HG03469 (cell line): ENCODE data around the gene HYLS1.

Experiments used
- ATAC-seq: cut with Tn5 transposase; IDR thresholded peaks from one replicate; pipeline ENCODE4 v1.9.1; 2021; ENCODE audit warnings: mild to moderate bottlenecking, moderate library complexity, moderate number of reproducible peaks; ENCODE audit not compliant: unreplicated experiment

The HYLS1 gene

GRCh38 chr11:125932301-125932700 lies 44.8 kb downstream of the HYLS1 start:
- no peak for ATAC-seq

GRCh38 chr11:125933030-125933813 lies 45.8 kb downstream of the HYLS1 start:
- ATAC-seq = no peak

GRCh38 chr11:125934473-125934872 lies 47.0 kb downstream of the HYLS1 start:
- no peak for ATAC-seq

- no peak for ATAC-seq
Observed at GRCh38 chr11:125935056-125935455, 47.6 kb downstream of the HYLS1 start.

GRCh38 chr11:125935618-125936199 lies 48.2 kb downstream of the HYLS1 start:
- ATAC-seq = no peak

- ATAC-seq = no peak
Observed at GRCh38 chr11:125938418-125938817, 51.0 kb downstream of the HYLS1 start.

GRCh38 chr11:125939081-125939521 lies 51.6 kb downstream of the HYLS1 start:
- no peak for ATAC-seq

GRCh38 chr11:125940145-125940544 lies 52.7 kb downstream of the HYLS1 start:
- no peak for ATAC-seq

GRCh38 chr11:125941267-125941618 lies 53.8 kb downstream of the HYLS1 start:
- no peak for ATAC-seq

- no peak for ATAC-seq
Observed at GRCh38 chr11:125941619-125942611, 54.4 kb downstream of the HYLS1 start.

GRCh38 chr11:125942771-125943428 lies 55.4 kb downstream of the HYLS1 start:
- ATAC-seq = no peak

GRCh38 chr11:125943661-125944349 lies 56.3 kb downstream of the HYLS1 start:
- no peak for ATAC-seq

GRCh38 chr11:125944350-125945010 lies 57.0 kb downstream of the HYLS1 start:
- ATAC-seq = no peak

GRCh38 chr11:125945011-125945796 lies 57.7 kb downstream of the HYLS1 start:
- no peak for ATAC-seq

GRCh38 chr11:125945797-125946520 lies 58.5 kb downstream of the HYLS1 start, which contains the start of gene VSIG10L2:
Gene VSIG10L2 (plus strand): TSS chr11:125946044. CDS start chr11:125946056, 12 bp downstream.
- no peak for ATAC-seq

- no peak for ATAC-seq
Observed at GRCh38 chr11:125946712-125947418, 59.4 kb downstream of the HYLS1 start.
